G401.6 (cell line): Measurements from ENCODE around the gene TANC1.

Experiments
- FAIRE-seq: peaks from 2 replicates; lab custom pipeline; 2012; peaks lifted over from hg19 to GRCh38; lab: Jason Lieb, UNC

TANC1 gene

GRCh38 chr2:158995677-158996049 is 27.2 kb downstream of the TANC1 start:
- no peak for FAIRE-seq

DNA sequence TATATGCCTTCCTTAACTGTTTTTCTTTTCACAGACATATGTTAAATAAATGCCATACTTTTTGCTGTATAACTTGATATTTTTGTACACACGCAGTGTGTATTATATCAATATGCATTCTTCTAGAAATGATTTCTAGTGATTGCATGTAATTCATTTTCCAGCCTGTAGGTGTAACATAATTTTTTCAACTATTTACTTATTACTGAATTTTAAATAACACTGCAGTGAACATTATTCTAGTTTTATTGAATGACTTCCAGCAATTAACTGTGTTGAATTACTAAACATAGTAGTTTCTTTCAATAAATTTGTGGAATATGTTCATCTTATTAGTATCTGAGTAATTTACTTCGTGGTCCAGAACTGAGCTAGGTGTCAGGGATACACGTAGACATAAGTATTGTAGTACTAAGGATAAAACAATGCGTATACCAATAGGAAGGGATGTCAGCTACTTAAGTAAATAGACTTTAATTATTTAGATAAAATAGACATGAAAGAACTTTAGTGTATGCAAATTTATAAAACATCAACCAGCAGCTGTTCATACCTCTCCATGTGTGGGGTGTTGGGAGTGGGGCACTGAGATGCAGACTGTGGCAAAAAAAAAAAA is 28.0 kb downstream of the TANC1 start:
- FAIRE-seq: no peak

DNA sequence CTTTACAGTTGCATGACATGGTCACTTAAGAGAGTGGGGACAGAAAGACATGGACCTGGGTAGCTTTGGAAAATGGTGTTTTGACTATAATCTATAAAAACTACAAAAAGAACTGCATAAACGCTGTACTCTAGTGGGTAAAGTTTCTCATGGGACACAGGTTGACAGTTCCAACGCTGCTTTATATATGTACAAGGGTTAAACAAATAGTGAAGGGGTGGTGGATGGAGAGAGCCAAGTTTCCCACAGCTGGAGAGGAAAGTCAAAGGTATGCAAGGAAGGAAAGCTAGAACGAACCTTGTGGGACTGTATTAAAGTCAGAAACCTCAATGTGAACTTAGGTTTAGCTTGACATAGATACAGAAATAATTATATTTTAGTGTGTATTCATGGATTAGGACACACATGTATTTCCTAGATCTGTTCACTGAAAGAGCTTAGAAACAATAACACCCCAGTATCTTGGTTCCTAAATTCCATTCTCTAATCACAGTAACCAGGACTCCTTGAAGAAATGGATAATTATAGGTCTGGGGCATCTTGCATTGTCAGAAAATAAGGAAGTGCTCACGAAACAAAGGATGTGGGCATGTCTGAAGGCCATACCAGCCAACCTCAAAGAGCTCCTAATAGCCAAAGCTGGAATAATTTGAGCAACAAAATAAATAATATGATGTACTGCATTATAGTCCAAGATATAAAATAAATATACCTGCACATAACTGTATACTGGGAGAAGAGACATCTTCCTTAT is 28.8 kb downstream of the TANC1 start:
- no peak for FAIRE-seq

DNA sequence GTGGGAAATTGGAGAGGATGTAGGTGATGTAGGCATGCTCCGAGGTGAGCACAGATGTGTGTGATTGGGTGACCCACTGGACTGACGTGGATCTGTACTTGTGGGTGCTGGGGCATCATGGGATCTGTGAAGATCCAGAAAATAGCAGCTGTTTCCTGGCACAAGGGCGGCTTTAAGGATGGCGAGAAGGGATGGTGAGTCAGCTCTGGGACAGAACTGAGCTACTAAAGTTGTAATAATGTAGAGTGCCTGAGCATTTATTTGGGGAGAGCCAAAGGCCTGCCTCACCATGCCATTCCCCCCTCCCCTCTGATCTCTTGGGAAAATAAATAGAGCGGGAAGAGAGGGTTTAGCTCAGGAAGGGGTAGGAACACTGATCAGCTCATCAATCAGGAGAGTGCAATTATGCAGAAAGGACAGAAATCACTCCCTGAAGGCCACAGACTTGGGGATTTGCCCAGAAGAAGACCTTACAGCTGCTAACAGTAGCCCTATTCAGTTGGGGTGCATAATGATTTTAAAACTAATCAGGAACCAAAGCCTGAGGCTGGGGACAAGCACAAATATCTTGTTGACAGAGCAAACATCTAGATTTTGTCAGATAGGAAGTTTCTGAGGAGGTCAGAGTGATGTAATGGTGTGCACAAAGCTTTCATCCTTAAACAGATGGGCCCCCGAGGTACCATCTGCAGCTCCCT is 30.3 kb downstream of the TANC1 start:
- no peak for FAIRE-seq

GRCh38 chr2:158999458-158999857 is 31.0 kb downstream of the TANC1 start:
- no peak for FAIRE-seq

GRCh38 chr2:159000072-159000471 is 31.6 kb downstream of the TANC1 start:
- no peak for FAIRE-seq

GRCh38 chr2:159002462-159003111 is 34.1 kb downstream of the TANC1 start:
- no peak for FAIRE-seq

DNA sequence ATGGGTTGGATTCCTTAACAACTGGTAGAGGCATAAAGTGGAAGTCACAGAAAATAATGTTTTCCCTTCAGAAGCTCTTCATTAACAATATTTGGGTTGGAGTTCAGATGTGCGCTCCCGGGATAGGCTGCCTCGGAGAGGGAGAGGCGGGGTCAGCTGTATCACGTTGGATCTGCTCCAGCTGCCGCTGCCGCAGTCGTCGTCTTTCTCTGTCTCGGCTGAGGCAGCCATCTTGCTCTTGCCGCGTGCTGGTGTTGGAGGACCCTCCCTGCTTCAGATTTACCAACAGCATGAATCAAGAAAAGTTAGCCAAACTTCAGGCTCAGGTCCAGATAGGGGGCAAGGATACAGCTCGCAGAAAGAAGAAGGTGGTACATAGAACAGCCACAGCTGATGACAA is 35.1 kb downstream of the TANC1 start:
- no peak for FAIRE-seq

GRCh38 chr2:159004849-159005248 is 36.4 kb downstream of the TANC1 start:
- no peak for FAIRE-seq

DNA sequence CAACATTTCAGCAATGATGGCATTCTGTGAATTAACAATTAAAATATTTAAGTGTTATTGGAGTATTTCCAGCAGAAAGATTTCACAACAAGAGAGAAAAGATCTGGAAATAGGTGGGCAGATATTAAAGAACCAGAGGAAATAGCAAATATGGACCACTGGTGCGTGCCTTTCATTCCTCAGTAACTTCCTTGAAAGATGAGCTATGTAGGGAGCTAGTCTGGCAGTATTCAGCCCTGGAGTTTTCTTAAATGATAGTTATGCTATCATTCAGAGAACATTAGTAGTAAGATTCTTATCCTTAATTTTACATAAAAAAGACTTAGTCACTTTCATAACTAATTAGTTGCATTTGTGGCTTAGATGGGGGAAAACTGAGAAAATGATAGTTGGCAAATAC is 41.5 kb downstream of the TANC1 start:
- no peak for FAIRE-seq

- FAIRE-seq: no peak
Observed at GRCh38 chr2:159010340-159010739, 41.9 kb downstream of the TANC1 start.

- no peak for FAIRE-seq
Observed at GRCh38 chr2:159010963-159011362, 42.5 kb downstream of the TANC1 start.

DNA sequence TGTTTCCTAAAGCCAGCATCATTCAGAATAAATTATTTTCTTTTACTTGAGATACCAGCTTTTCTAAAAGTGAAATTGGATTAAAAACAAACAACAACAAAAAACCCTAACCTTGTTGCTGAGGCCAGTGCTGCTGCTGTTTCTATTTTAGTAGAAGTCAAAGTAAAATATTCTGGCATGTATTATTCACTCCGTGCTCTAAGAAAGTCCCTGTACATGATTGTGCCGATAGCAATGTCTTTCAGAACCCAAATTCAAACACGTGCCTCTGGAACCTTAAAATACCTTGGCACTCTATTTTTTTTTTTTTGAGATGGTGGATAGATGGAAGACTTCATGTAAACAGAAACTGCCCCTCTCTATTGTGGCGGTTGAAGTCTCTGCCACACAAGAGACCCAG is 43.7 kb downstream of the TANC1 start:
- no peak for FAIRE-seq

GRCh38 chr2:159013103-159013502 is 44.7 kb downstream of the TANC1 start:
- no peak for FAIRE-seq

GRCh38 chr2:159015174-159015573 is 46.7 kb downstream of the TANC1 start:
- no peak for FAIRE-seq

DNA sequence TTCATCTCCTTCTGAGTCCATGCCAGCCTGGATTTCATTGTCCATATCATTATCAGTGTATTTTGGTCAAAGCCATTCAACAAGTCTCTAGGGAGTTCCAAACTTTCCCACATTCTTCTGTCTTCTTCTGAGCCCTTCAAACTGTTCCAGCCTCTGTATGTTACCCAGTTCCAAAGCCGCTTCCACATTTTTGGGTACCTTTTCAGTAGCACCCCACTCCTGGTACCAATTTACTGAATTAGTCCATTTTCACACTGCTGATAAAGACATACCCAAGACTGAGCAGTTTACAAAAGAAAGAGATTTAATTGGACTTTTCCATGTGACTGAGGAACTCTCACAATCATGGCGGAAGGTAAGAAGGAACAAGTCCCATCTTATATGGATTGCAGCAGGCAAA is 47.4 kb downstream of the TANC1 start:
- FAIRE-seq: no peak

DNA sequence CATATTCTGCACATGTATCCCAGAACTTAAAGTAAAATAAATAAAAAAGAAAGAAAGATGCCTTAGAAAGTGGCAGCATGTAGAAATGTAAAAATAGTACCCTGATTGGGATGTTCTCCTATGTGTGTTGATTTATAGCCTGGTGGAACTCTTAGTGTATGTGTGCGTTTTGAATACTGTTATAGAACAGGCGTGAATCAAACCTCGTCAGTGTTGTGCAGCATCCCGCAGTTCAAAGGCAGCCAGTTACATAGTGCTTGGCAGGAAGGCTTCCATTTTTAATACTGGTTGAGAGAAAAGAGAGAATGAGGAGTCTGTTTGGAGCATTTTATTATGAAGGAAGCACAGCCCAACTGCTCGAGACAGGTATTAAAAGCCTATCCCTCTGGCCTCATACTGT is 49.4 kb downstream of the TANC1 start:
- no peak for FAIRE-seq

DNA sequence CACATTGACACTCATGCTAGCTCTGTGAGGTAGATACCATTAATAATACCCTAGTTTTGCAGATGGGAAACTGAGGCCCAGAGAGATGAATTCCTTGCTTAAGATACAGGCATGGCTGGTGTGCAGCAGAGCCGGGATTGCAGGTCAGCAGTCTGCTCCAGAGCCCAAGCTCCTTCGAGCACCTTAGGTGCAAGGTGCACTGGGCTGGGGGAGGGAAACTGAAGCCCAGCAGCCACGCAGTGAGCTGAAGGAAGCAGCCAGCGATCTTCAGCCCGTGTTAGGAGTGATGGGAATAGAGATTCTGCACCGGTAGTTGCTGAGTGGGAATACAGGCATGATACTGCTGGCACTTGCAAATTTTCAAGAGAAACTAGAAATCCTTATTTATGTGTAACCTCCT is 50.6 kb downstream of the TANC1 start:
- FAIRE-seq: no peak

- FAIRE-seq: no peak
Observed at GRCh38 chr2:159022019-159022418, 53.6 kb downstream of the TANC1 start.

DNA sequence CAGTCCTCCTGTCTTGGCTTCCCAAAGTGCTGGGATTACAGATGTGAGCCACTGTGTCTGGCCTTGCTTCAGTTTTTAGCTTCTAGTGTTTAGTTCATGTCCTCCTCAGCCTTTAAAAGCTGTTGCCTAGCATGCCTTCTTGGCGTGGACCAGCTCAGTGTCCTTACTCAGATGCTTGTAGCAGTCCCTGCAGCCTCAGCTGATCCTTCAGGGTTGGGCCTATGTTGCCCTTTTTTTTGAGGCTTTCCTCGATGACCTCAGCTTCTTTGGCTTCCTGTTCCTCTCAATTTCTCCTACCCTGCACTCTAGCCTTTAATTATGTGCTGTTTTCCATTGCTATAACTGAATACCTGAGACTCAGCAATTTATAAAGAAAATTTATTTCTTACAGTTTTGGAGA is 57.7 kb downstream of the TANC1 start:
- FAIRE-seq: no peak

DNA sequence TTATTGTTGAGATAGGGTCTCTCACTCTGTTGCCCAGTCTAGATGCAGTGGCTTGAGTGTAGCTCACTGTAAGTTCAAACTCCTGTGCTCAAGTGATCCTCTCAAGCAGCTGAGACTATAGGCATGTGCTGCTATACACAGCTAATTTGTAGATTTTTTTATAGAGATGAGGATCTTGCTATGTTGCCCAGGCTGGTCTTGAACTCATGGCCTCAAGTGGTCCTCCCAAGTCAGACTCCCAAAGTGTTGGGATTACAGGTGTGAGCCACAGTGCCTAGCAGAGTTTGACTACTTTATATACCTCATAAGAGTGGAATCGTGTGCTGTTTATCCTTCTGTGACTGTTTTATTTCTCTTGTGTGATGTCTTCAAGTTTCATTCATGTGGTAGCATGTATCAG is 60.3 kb downstream of the TANC1 start:
- FAIRE-seq: no peak

GRCh38 chr2:159029936-159030335 is 61.5 kb downstream of the TANC1 start:
- no peak for FAIRE-seq
